Right atrium auricular region (tissue), 2 donors: ENCODE measurements around the gene UTS2R. TPM values are rescaled to one million over a fixed set of nuclear protein-coding genes. Genes with fewer than 3 reads are reported as not detected.

Experiments
- DNase-seq: peaks from one replicate; pipeline ENCODE4 v3.0.0-alpha.2; 2019; ENCODE audit warnings: low spot score
- H3K27ac ChIP-seq, 2 donors: fragments of 200-600 bp; sonication (generic); 1 replicate in 1 of 2; 2 replicates in 1 of 2; pipeline ENCODE4 v1.5.1; 2016 to 2019
- H3K27me3 ChIP-seq, 2 donors: fragments of 200-600 bp; sonication (generic); one replicate each; pipeline versions ENCODE4 v1.5.1 to v1.6.0; 2017 to 2019
- H3K36me3 ChIP-seq: fragments of 200-600 bp; sonication (generic); one replicate; pipeline ENCODE4 v1.5.1; 2016
- H3K4me1 ChIP-seq, 2 donors: fragments of 200-600 bp; sonication (generic); one replicate each; pipeline versions ENCODE4 v1.5.1 to v1.6.0; 2017 to 2019
- H3K4me3 ChIP-seq, 2 donors: fragments of 200-600 bp; sonication (generic); 1 replicate in 1 of 2; 2 replicates in 1 of 2; pipeline ENCODE4 v1.5.1; 2017 to 2019; ENCODE audit warnings: mild to moderate bottlenecking in 1 of 2, moderate library complexity in 1 of 2
- H3K9me3 ChIP-seq, 2 donors: fragments of 200-600 bp; sonication (generic); one replicate each; pipeline ENCODE4 v1.5.1; 2019
- total RNA-seq, 2 donors: library from RNA; depleted of rRNA; stranded (reverse); fragments of >200 nt; gene quantifications; one replicate each; pipeline ENCODE4 v1.1.0, GENCODE V29; 2016
- TF ChIP-seq, protein P1 (sequence below), 2 donors: fragments of 200-600 bp; sonication (generic); IDR thresholded peaks; one replicate each; pipeline ENCODE4 v1.5.1; 2019; ENCODE audit warnings: antibody characterized with exemption in 2 of 2

UTS2R gene
- total RNA-seq, 2 donors from 2014 or later: 0.44 to 16.9 TPM

DNA sequence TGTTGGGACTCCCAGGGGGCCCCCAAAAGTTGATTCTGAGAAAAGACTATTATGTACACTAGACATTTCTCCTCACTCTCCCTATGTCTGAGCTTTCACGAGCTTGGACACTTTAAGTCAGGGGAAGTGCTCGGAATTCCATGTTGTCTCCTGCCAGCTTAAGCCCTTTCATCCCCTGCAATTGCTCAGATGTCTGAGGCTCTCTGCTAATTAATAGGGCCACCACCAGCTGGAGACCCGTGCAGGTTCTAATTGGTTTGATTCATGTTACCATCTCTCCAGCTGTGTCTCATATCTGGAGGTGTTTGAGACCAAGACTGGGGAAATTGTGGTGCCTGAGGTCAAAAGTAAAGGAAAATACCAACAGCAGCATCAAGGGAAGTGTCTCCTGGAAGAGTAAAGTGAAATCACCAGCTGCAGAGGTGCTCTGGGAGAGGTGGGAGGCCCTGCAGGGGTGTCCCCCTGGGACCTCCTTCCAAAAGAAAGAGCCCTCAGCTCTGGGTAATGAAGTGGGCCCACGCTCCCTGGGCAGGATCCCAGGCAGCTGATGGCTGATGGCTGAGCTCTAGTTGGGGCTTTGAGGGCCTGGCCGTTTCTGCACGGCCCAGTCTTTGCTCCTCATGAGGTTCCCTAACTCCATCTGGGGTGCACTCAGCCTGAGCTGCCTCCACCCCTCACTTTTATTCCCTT is 5.8 kb upstream of the UTS2R start:
- H3K4me3 ChIP-seq: no peak overlapping the region
- DNase-seq: no peak
- TF ChIP-seq, protein P1, sequence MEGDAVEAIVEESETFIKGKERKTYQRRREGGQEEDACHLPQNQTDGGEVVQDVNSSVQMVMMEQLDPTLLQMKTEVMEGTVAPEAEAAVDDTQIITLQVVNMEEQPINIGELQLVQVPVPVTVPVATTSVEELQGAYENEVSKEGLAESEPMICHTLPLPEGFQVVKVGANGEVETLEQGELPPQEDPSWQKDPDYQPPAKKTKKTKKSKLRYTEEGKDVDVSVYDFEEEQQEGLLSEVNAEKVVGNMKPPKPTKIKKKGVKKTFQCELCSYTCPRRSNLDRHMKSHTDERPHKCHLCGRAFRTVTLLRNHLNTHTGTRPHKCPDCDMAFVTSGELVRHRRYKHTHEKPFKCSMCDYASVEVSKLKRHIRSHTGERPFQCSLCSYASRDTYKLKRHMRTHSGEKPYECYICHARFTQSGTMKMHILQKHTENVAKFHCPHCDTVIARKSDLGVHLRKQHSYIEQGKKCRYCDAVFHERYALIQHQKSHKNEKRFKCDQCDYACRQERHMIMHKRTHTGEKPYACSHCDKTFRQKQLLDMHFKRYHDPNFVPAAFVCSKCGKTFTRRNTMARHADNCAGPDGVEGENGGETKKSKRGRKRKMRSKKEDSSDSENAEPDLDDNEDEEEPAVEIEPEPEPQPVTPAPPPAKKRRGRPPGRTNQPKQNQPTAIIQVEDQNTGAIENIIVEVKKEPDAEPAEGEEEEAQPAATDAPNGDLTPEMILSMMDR (IDR thresholded peaks at IDR 0.05): no peak
- H3K36me3 ChIP-seq: no peaks in the 10 kb centered on the region
- H3K27me3 ChIP-seq: no peaks in the 10 kb centered on the region
- no peaks in the 10 kb centered on the region for H3K9me3 ChIP-seq
- peaks cover 0 to 5% of the 10 kb centered on the region in 2 donors for H3K4me1 ChIP-seq
- H3K27ac ChIP-seq: no peak overlapping the region

DNA sequence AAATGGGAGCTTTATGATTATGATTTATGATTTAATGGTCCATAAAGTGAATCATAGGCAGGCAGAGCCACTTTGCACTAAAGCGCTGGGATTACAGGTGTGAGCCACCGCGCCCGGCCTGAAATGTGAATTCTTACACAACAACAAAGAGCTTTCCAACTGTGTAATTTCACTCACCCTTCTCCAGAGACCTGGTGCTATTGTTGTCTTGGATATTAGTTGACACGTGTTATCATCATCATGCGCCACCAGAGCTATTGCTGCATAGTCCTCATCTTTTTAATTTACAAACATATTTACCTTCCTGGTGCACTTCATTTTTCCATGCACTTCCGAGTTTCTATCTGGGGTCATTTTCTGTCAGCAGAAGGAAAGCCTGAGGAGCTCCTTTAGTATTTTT is 4.8 kb upstream of the UTS2R start:
- Histone ChIP-seq H3K36me3 (no peaks in the 10 kb centered on the region), H3K27me3 (peaks cover 0 to 10% of the 10 kb centered on the region in 2 donors), H3K4me1 (peaks cover 0 to 15% of the 10 kb centered on the region in 2 donors), H3K9me3 (no peaks in the 10 kb centered on the region), H3K27ac (no peak overlapping the region), H3K4me3 (no peak overlapping the region)
- TF ChIP-seq, protein P1 (IDR thresholded peaks at IDR 0.05): no peak
- no peak for DNase-seq

- Histone ChIP-seq H3K27me3 (peaks cover 0 to 17% of the 10 kb centered on the region in 2 donors), H3K27ac (no peak overlapping the region), H3K36me3 (no peaks in the 10 kb centered on the region), H3K4me3 (no peak overlapping the region), H3K4me1 (peaks cover 0 to 27% of the 10 kb centered on the region in 2 donors), H3K9me3 (no peaks in the 10 kb centered on the region)
- TF ChIP-seq, protein P1 (IDR thresholded peaks at IDR 0.05): no peak
- no peak for DNase-seq
These were observed 3.6 kb upstream of the UTS2R start for GRCh38 chr17:82367724-82368524.

DNA sequence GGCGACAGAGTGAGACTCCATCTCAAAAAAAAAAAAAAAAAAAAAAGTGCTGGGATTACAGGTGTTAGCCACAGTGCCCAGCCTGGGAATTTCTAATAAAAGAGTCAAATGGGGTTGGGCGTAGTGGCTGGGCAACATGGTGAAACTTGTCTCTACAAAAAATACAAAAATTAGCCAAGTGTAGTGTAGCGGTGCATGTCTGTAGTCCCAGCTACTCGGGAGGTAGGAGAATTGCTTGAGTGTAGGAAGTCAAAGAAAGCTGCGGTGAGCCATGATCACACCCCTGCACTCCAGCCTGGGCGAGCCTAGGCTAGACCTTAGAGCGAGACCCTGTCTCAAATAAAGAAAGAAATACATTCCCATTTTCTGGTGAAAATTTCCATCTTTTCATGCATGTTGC is 2.4 kb upstream of the UTS2R start:
- H3K27me3 ChIP-seq: peaks cover 0 to 17% of the 10 kb centered on the region in 2 donors
- H3K4me1 ChIP-seq: peaks cover 0 to 27% of the 10 kb centered on the region in 2 donors
- no peak overlapping the region for H3K4me3 ChIP-seq
- H3K36me3 ChIP-seq: no peaks in the 10 kb centered on the region
- TF ChIP-seq, protein P1 (IDR thresholded peaks at IDR 0.05): no peak
- H3K9me3 ChIP-seq: no peaks in the 10 kb centered on the region
- no peak for DNase-seq
- H3K27ac ChIP-seq: no peak overlapping the region

GRCh38 chr17:82370471-82371332 is 863 bp upstream of the UTS2R start:
- H3K4me3 ChIP-seq: peak overlapping the region in 1 of 2 donors; percentile 33
- H3K27me3 ChIP-seq: peaks cover 0 to 17% of the 10 kb centered on the region in 2 donors
- no peaks in the 10 kb centered on the region for H3K9me3 ChIP-seq
- H3K36me3 ChIP-seq: no peaks in the 10 kb centered on the region
- H3K27ac ChIP-seq: no peak overlapping the region
- peaks cover 0 to 27% of the 10 kb centered on the region in 2 donors for H3K4me1 ChIP-seq
- DNase-seq: no peak
- TF ChIP-seq, protein P1 (IDR thresholded peaks at IDR 0.05): no peak
